Measurements from ENCODE around the gene GPRC5B.

The GPRC5B gene

GRCh38 chr16:19848756-19849155, 35.9 kb downstream of the GPRC5B start:
- no peak for TF ChIP-seq CTCF (IDR thresholded peaks at IDR 0.05; ENCODE audit: borderline replicate concordance, insufficient read depth, low read depth, low read length)
- no peak overlapping the region for H3K4me3 ChIP-seq (ENCODE audit: low read depth, low read length)

- no peak for TF ChIP-seq CTCF (IDR thresholded peaks at IDR 0.05; ENCODE audit: borderline replicate concordance, insufficient read depth, low read depth, low read length)
- no peak overlapping the region for H3K4me3 ChIP-seq (ENCODE audit: low read depth, low read length)
Observed at GRCh38 chr16:19846436-19846835, 38.2 kb downstream of the GPRC5B start.

- TF ChIP-seq CTCF (IDR thresholded peaks at IDR 0.05; ENCODE audit: borderline replicate concordance, insufficient read depth, low read depth, low read length): no peak
- no peak overlapping the region for H3K4me3 ChIP-seq (ENCODE audit: low read depth, low read length)
Observed at GRCh38 chr16:19844945-19845641, 39.6 kb downstream of the GPRC5B start.

- H3K4me3 ChIP-seq (ENCODE audit: low read depth, low read length): no peak overlapping the region
- no peak for TF ChIP-seq CTCF (IDR thresholded peaks at IDR 0.05; ENCODE audit: borderline replicate concordance, insufficient read depth, low read depth, low read length)
Observed at GRCh38 chr16:19843371-19843770, 41.3 kb downstream of the GPRC5B start.

- TF ChIP-seq CTCF (IDR thresholded peaks at IDR 0.05; ENCODE audit: borderline replicate concordance, insufficient read depth, low read depth, low read length): no peak
- H3K4me3 ChIP-seq (ENCODE audit: low read depth, low read length): no peak overlapping the region
Observed at GRCh38 chr16:19842426-19843157, 42.1 kb downstream of the GPRC5B start.

- TF ChIP-seq CTCF (IDR thresholded peaks at IDR 0.05; ENCODE audit: borderline replicate concordance, insufficient read depth, low read depth, low read length): no peak
- no peak overlapping the region for H3K4me3 ChIP-seq (ENCODE audit: low read depth, low read length)
Observed at GRCh38 chr16:19841184-19841583, 43.5 kb downstream of the GPRC5B start.
